ENCODE data around the gene ZNF772.
"Not testable (repeated sequence)": the region's sequence is repeated elsewhere in the genome, so short reads cannot be mapped to it uniquely, and the experiment has no call there.

The ZNF772 gene

DNA sequence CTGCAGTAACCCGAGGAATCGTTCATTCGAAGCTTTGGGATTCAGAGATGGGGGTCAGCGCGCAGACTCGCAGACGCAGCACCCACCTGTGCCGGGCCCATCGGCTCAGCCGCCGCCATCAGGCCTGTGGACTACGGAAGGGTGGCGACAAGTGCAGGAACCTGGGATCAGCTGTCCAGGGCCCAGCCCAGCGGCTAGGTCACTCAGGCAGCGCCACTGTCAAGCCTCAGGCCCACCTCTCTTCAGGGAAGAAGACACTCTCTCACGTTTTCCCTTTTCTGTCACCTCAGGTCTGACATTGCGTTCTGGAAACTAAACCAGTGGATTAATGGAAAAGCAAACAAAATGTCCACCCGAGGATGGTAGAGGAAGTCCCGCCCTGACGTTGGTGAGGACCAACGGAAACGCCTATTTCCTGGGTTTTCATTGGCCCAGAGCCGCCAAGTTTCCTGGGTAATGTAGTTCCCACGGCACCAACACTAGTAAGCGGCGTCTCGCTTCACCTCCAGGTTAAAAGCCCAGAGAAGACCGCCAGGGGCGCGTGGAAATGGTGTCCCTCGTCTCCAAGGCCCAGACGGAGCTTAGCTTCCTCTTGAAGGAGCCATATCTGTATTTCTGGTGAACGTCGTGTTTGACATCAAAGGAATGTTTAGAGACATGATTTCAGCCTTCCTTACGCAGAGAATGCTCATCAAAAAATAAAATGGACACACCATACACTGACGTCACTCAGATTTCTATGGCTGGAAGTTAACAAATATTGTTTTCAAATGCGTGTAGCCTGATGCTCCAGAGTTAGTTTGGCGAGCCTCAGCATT, at the start of gene ZNF772:
Gene ZNF772, minus strand, starts transcription at position 376 of the 818 bp plus-strand sequence. Its CDS starts 257 bp downstream, at position 119.
- TF ChIP-seq, protein P1, sequence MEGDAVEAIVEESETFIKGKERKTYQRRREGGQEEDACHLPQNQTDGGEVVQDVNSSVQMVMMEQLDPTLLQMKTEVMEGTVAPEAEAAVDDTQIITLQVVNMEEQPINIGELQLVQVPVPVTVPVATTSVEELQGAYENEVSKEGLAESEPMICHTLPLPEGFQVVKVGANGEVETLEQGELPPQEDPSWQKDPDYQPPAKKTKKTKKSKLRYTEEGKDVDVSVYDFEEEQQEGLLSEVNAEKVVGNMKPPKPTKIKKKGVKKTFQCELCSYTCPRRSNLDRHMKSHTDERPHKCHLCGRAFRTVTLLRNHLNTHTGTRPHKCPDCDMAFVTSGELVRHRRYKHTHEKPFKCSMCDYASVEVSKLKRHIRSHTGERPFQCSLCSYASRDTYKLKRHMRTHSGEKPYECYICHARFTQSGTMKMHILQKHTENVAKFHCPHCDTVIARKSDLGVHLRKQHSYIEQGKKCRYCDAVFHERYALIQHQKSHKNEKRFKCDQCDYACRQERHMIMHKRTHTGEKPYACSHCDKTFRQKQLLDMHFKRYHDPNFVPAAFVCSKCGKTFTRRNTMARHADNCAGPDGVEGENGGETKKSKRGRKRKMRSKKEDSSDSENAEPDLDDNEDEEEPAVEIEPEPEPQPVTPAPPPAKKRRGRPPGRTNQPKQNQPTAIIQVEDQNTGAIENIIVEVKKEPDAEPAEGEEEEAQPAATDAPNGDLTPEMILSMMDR (IDR thresholded peaks at IDR 0.05; ENCODE audit: low read depth, low read length), result peak; percentile 84
- peak within 1 kb of the TSS; percentile 72 for H3K4me3 ChIP-seq (replicated peaks in 1 of 2; ENCODE audit: low read depth in 2 of 2, low read length in 2 of 2)
- peak; percentile 93 to 96 for DNase-seq (ENCODE audit: low read depth in 2 of 2)

DNA sequence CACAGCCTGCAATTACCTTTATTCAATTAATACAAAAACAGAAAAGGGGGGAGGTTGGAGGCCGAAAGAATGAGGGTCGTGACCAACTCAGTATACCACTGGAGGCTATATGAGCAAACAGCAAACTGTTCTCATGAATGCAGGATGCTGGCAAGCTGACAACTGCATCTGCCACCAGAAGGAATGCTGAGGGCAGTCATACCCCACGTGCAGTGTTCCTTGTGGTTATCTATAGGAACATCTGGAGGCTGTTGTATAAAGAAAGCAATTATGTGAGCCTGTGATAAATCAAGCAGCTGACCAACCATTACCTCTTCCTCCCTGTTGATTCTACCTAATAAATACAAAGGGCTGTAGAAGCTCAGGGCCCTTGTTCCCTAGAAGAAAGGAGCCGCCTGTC, 40.7 kb upstream of the ZNF772 start:
- DNase-seq (ENCODE audit: low read depth in 2 of 2); H3K4me3 ChIP-seq (replicated peaks in 1 of 2; ENCODE audit: low read depth in 2 of 2, low read length in 2 of 2): not testable (repeated sequence)

DNA sequence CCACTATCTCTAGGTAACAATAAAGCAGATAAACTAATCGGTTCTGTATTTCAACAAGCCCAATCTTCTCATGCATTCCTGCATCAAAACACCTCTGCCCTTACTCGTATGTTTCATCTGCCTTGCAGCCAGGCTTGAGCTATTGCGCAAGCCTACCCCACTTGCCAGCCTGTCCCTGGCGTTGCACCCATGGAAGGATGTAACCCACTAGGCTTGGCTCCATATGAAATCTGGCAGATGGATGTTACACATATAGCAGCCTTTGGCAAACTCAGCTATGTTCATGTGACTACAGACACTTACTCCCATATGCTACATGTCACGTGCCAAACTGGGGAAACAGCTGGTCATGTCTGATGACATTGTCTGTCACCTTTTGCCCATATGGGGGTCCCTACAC, 37.9 kb upstream of the ZNF772 start:
- TF ChIP-seq, protein P1 (IDR thresholded peaks at IDR 0.05; ENCODE audit: low read depth, low read length), result no peak
- no peak overlapping the region for H3K4me3 ChIP-seq (replicated peaks in 1 of 2; ENCODE audit: low read depth in 2 of 2, low read length in 2 of 2)
- no peak for DNase-seq (ENCODE audit: low read depth in 2 of 2)

DNA sequence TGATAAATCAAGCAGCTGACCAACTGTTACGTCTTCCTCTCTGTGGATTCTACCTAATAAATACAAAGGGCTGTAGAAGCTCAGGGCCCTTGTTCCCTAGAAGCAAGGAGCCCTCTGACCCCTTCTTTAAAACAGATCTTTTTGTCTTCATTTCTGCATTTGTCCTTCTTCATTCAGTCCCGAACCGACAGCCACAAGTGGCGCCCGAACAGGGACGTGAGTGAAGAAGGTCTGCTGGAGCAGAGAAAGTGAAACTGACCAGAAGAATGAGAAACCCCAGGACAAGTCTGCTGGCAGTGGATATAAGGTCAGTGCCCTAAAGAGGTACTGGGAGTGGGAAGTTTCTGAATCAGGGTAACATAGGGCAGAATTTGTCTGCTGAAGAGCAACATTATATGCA, 35.5 kb upstream of the ZNF772 start:
- DNase-seq (ENCODE audit: low read depth in 2 of 2), result peak; percentile 28 to 31
- H3K4me3 ChIP-seq (replicated peaks in 1 of 2; ENCODE audit: low read depth in 2 of 2, low read length in 2 of 2), result no peak overlapping the region
- TF ChIP-seq, protein P1 (IDR thresholded peaks at IDR 0.05; ENCODE audit: low read depth, low read length), result no peak

DNA sequence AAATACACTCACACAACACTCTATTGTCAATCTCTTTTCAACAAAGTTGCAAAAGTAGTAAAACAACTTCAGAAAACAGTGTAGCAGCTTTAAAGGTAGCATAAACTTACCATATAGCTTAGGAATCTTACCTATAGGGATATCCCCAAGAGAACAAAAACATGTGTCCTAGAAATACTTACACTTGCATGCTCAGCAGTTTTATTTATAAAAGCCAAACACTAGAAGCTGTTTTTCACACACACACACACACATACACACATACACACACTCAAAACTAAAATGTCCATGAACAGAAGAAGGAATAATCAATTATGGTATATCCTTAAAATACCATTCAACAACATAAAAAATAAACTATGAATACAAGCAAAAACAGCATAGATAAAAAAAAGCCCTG, 34.1 kb upstream of the ZNF772 start:
- DNase-seq (ENCODE audit: low read depth in 2 of 2), result no peak

DNA sequence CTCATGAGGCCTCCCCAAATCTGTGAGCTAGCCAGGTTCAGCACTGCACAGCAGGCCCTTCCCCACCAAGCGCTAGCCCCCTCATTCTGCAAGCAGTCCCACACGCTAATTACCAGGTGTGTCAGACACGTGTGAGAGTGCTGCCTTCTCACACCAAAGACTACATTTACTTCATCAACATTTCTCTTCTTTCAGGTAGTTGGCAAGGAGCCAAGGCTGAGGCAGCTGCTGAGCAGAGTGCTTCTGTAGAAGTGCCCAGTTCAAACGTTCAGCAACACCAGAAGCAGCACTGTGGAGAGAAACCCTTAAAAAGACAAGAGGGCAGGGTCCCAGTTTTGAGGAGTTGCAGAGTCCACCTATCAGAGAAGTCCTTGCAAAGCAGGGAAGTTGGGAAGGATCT, 28.8 kb upstream of the ZNF772 start:
- H3K4me3 ChIP-seq (replicated peaks in 1 of 2; ENCODE audit: low read depth in 2 of 2, low read length in 2 of 2), result no peak overlapping the region
- no peak for DNase-seq (ENCODE audit: low read depth in 2 of 2)
- TF ChIP-seq, protein P1 (IDR thresholded peaks at IDR 0.05; ENCODE audit: low read depth, low read length), result no peak

More for the DNA sequence above, 34.1 kb upstream of the ZNF772 start:
- no peak overlapping the region for H3K4me3 ChIP-seq (replicated peaks in 1 of 2; ENCODE audit: low read depth in 2 of 2, low read length in 2 of 2)
- TF ChIP-seq, protein P1 (IDR thresholded peaks at IDR 0.05; ENCODE audit: low read depth, low read length), result no peak

DNA sequence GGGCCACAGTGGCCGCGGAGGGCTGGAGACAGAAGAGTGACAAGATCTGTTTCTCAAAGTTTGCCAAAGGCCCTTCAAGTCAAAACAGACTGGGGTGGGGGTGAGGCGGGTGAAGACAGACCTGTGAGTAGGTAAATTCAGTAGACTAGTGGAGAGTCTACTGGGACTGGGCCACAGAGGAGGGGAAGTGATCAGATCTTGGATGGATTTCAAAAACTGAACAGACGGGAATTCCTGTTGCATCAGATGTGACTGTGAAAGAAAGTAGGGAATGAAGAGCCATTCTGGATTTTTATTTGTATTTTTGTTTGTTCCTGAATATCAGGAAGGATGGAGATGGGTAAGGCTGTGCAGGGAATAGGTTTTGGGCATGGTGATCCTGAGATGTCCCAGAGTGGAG, 23.0 kb upstream of the ZNF772 start:
- peak; percentile 68 to 69 for DNase-seq (ENCODE audit: low read depth in 2 of 2)
- peak overlapping the region; percentile 37 to 53 for H3K4me3 ChIP-seq (replicated peaks in 1 of 2; ENCODE audit: low read depth in 2 of 2, low read length in 2 of 2)

DNA sequence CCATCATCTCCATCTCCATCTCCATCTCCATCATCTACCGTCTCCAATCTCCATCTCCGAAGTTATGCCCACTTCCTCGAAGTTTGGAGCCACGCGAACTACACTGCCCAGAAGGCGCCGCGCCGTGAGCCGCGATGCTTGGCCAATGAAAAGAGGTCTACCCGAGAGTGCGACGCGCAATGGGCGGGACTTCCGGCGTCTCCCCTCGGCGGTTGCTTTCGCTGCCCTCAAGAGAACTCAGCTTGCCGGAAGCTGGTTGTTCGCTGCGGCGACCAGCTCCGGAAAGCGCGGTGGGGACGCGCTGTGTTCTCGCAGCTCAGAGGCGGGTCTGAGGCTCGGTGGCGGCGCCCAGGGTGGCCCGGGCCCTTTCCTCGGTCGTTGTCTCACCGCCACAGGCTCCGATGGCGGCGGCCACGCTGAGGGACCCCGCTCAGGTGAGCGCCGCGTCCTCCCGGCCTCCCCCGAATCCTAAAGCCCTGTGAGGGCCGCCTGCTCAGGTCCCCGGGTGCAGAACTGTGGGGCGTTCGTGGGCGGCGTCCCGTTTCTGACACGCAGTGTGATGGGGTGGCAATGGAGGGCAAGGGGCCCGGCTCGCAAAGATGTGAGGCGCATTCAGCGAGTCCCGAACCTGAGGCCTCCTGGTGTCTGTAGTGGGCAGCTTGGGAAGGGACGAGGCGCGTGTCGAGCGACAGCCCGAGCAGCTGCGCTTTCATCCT, 22.5 kb upstream of the ZNF772 start, which contains the start of gene ZNF773:
Gene ZNF773, plus strand, starts transcription at position 259 of the 716 bp plus-strand sequence. Its CDS starts 143 bp downstream, at position 402.
- H3K4me3 ChIP-seq (replicated peaks in 1 of 2; ENCODE audit: low read depth in 2 of 2, low read length in 2 of 2), result peak within 1 kb of the TSS; percentile 78 to 79
- DNase-seq (ENCODE audit: low read depth in 2 of 2), result peak; percentile 96 to 97

DNA sequence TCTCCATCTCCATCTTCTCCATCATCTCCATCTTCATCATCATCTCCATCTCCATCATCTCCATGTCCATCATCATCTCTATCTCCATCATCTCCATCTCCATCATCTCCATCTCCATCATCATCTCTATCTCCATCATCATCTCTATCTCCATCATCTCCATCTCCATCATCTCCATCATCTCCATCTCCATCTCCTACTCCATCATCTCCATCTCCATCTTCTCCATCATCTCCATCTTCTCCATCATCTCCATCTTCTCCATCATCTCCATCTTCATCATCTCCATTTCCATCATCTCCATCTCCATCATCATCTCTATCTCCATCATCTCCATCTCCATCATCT, 21.9 kb upstream of the ZNF772 start:
- H3K4me3 ChIP-seq (replicated peaks in 1 of 2; ENCODE audit: low read depth in 2 of 2, low read length in 2 of 2), result not testable (repeated sequence)

DNA sequence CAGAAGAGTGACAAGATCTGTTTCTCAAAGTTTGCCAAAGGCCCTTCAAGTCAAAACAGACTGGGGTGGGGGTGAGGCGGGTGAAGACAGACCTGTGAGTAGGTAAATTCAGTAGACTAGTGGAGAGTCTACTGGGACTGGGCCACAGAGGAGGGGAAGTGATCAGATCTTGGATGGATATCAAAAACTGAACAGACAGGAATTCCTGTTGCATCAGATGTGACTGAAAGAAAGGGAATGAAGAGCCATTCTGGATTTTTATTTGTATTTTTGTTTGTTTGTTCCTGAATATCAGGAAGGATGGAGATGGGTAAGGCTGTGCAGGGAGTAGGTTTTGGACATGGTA, 10.9 kb upstream of the ZNF772 start:
- H3K4me3 ChIP-seq (replicated peaks in 1 of 2; ENCODE audit: low read depth in 2 of 2, low read length in 2 of 2), result peak overlapping the region; percentile 32 to 42
- DNase-seq (ENCODE audit: low read depth in 2 of 2), result peak; percentile 37 to 51

More for the DNA sequence above, 21.9 kb upstream of the ZNF772 start:
- peak in 1 of 2 donors; percentile 12 for DNase-seq (ENCODE audit: low read depth in 2 of 2)

DNA sequence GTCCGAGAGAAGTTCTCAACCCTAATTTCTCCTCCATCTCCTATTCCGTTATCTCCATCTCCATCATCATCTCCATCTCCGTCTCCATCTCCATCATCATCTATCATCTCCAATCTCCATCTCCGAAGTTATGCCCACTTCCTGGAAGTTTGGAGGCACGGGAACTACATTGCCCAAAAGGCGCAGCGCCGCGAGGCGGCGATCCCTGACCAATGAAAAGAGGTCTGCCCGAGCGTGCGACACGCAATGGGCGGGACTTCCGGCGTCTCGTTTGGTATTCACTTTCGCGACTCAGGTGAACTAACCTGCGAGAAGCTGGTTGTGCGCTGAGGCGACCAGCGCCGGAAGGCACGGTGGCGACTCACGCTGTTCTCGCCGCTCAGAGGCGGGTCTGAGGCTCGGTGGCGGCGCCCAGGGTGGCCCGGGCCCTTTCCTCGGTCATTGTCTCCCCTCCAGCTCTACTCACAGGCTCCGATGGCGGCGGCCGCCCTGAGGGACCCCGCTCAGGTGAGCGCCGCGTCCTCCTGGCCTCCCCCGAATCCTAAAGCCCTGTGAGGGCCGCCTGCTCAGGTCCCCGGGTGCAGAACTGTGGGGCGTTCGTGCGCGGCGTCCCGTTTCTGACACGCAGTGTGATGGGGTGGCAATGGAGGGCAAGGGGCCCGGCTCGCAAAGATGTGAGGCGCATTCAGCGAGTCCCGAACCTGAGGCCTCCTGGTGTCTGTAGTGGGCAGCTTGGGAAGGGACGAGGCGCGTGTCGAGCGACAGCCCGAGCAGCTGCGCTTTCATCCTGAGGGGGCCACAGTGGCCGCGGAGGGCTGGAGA, 10.3 kb upstream of the ZNF772 start, which contains the start of gene ZNF419:
Gene ZNF419, plus strand, starts transcription at position 274 of the 822 bp plus-strand sequence. Its CDS starts 201 bp downstream, at position 475.
- DNase-seq (ENCODE audit: low read depth in 2 of 2), result peak; percentile 81 to 82
- H3K4me3 ChIP-seq (replicated peaks in 1 of 2; ENCODE audit: low read depth in 2 of 2, low read length in 2 of 2), result peak within 1 kb of the TSS; percentile 91 to 95

Measured in cardiac fibroblast (primary cell).